Skeletal muscle cell (primary cell): Measurements from ENCODE around the gene FHIT.
A peak's percentile ranks its signal among the peaks of the same experiment; 100 is the strongest.

Experiments used
- DNase-seq: peaks from one replicate; pipeline ENCODE4 v3.0.0-alpha.2; 2010; ENCODE audit warnings: low read depth
- H3K4me3 ChIP-seq: 2 replicates; pipeline ENCODE4 v1.5.1; 2011; ENCODE audit warnings: low read depth, mild to moderate bottlenecking, control low read depth, low read length, moderate library complexity

The FHIT gene

DNA sequence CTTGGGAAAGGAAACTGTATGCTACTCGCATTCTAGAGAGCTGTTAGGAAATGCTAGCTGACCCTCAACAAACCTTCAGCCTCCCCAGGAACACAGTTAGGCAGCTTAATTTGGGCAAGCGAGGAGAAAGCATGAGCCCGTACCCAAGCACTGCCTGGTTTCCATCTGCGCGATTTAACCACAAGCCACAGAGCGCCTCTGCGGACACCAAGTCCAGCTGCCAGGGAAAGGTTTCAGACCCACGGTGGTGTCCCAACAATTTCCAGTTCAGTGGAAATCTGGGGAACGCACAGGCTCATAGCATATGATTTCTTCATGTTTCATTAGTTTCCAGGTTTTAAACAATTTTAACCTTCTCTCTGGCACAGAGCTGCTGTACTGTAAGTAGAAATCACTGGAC, 617.6 kb downstream of the FHIT start:
- no peak for DNase-seq
- H3K4me3 ChIP-seq, result no peak overlapping the region

- no peak overlapping the region for H3K4me3 ChIP-seq
- no peak for DNase-seq
Observed at GRCh38 chr3:60631509-60631908, 619.7 kb downstream of the FHIT start.

DNA sequence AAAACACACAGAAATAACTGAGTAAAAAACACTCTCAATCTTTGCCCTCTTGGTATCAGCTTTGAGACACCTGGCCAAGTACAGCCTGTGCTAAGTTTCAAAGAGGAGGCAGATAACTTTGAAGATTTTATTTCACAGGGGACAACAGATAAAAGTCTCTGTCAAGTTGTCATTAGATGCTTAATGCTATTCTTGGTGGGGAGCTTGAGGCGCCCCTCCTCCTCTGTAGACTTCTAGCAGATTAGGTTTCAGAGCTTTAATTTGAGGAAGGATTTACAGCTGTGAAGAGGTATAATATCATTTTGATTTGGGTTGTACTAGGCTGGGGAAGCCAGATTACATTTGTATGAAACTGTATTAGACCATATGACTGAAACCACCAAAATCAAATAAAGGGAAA, 620.3 kb downstream of the FHIT start:
- no peak overlapping the region for H3K4me3 ChIP-seq
- DNase-seq, result no peak

DNA sequence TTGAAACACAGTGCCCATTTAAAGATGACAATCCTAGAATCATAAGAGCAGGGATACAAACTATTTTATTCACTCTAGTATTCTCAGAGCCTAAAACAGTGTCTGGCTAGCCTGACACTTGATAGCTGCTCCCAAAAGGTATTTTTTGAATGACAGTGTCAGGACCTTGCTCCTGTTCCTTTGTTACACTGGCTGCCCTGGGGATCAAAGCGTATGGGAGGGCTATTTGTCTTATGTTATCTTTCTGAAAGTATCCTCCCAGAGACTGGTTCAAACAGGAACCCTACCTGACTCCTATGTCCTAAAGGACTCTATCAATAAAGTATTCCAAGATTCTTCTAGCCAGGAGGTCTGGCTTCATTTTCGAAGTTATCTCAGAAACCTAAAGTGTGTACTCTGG, 621.4 kb downstream of the FHIT start:
- DNase-seq, result no peak
- no peak overlapping the region for H3K4me3 ChIP-seq

DNA sequence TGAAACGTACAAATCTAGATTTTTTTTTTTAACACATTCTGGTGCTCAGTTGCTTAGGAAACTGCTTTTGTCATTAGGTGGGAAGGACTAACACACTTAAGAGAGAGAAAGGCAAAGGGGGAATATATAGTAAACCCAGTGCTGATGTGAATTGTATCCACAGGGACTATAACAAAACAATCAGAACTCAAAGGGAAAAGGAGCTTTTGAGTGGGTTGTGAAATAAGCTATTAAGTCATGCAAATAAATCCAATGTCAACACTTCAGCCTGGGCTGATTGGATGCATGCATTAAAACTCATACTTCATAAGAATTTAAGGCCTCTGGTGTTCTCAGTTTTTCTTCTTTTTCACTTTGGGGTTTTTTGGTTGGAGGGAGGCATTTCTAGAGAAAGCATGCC, 628.9 kb downstream of the FHIT start:
- no peak overlapping the region for H3K4me3 ChIP-seq

GRCh38 chr3:60617188-60617587, 634.1 kb downstream of the FHIT start:
- DNase-seq, result no peak
- H3K4me3 ChIP-seq, result no peak overlapping the region

More for the DNA sequence above, 628.9 kb downstream of the FHIT start:
- DNase-seq, result peak; percentile 53

DNA sequence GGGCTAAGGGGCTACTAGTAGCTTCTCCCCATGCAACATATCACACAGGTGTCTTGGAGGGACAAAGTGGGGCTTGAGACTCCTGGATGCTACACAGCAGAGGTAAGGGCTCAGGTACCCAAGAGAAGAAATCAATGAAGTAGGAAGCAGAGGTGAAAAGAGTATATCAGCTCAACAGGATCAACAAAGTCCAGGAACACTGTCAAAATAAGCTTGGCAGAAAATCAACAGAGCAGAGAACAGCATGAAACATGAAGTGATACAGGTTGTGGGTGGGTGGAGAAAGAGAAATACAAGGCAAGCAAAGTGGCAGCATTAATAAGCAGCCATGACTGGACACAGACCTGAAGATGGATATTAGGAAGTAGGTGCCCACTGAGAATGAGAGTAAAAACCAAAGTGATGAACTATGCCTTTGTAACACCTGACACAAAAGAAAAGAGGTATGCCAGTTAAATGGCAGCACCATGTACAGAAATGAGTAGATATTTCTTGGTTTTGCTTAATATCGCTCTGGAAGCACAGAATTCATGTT, 637.4 kb downstream of the FHIT start:
- no peak for DNase-seq
- H3K4me3 ChIP-seq, result no peak overlapping the region

DNA sequence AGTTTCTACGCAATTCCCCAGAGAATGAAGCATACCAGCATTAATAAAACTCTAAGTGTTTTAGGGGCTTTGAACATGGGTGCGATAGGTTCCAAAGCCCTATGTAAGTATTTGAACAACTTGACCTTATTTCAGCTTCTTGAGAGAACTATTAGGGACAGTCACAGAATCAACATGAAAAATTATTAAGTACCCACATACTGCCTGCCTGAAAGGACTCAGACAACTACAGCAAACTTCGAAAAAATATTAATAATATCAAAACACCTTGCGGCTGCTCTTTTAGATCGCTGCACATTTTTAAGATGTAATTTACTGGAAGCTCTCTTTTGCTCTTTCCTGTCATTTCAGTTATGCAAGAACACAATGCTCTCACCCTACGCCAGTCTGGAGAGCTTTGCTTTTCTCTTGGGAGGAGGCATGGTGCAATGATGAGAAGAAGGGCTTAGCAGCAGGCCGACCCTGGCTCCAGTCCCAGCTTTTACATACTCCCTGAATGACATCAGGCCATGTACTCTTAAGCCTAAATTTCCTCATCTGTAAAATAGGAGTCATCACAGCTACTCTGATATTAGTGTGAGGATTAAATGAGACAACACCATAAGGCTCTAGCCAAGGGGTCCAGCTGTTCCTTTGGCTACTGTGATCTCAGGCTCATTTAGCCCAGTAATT, 640.7 kb downstream of the FHIT start:
- DNase-seq, result peak; percentile 98
- no peak overlapping the region for H3K4me3 ChIP-seq

- no peak for DNase-seq
- H3K4me3 ChIP-seq, result no peak overlapping the region
Observed at GRCh38 chr3:60609446-60609845, 641.8 kb downstream of the FHIT start.

DNA sequence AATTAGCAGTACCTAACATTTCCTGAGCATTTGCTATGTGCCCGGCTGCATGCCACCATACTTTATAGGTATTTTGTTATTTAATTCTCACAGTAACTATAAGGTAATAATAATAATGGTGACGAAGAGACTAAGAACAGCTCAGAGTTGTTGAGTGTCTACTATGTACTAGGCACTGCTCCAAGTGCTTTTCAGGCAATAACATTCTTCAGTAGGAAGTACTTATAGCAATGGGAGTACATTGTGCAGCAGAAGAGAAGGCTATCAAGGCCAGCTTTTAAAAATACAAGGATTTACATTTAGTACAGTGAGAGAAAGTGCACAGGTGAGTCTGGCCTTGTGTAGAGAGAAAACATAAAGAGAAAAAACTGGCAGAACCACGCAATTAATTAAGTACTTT, 647.4 kb downstream of the FHIT start:
- DNase-seq, result no peak

GRCh38 chr3:60600848-60601247, 650.4 kb downstream of the FHIT start:
- no peak for DNase-seq
- no peak overlapping the region for H3K4me3 ChIP-seq

More for the DNA sequence above, 647.4 kb downstream of the FHIT start:
- H3K4me3 ChIP-seq, result no peak overlapping the region

GRCh38 chr3:60599586-60599985, 651.7 kb downstream of the FHIT start:
- H3K4me3 ChIP-seq, result no peak overlapping the region
- no peak for DNase-seq

DNA sequence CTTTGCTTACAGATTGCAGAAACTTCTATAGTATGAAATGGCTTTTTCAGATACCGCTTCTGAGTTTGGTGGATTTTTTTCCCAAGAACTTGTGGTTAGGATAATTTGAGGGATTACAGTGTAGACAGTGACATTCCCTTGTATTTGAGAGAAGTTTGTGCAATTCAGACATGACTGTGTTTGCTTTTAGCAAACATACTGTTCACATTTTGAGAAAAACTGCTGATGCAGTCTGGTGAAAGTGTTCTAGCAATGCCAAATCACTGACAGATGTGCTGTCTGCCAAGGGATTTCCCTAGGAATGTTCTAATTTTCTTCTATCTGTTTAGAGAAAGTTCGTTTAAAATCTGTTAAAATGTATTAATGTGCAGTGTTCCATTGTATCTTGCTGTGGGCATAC, 652.6 kb downstream of the FHIT start:
- no peak overlapping the region for H3K4me3 ChIP-seq
- DNase-seq, result peak; percentile 78

GRCh38 chr3:60594025-60594424, 657.2 kb downstream of the FHIT start:
- H3K4me3 ChIP-seq, result no peak overlapping the region
- DNase-seq, result peak; percentile 91

GRCh38 chr3:60591267-60591666, 660.0 kb downstream of the FHIT start:
- DNase-seq, result no peak
- H3K4me3 ChIP-seq, result no peak overlapping the region

DNA sequence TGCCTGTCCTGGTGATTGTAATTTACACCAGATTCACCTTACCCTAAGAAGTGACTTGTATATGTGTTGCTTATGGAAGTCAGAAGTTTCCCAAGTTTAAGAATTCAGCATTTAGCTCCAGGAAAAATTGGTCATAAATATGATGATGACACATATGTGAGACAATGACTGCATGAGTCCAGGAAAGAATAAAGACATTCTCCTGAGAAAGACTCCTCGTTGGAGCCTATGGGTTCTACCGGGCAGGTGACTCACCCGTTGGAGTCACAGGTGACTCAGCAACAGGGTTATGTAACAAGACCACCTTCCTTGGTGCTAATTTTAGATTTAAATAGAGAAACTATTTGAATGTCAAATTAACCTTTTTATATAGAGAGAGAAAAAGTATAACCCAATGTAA, 662.4 kb downstream of the FHIT start:
- no peak overlapping the region for H3K4me3 ChIP-seq
- DNase-seq, result peak; percentile 57

DNA sequence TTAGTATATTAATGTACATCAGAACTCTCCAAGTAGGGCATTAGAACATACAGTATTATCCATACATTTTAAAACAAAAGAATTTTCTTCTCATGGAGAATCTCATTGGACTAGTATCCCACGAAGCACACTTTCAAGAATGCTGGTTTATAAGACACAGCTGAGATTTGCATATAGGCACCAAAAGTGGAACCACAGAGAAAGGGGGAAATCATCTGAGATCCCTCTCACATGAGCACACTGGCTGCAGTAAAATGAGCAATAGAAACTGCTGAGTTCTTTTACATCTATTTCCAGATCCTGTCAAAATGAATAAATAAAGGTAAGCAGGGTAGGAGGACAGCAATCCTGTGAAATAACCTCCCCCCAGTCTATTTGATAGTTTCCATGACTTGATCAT, 665.3 kb downstream of the FHIT start:
- DNase-seq, result no peak
- no peak overlapping the region for H3K4me3 ChIP-seq

GRCh38 chr3:60584250-60584649, 667.0 kb downstream of the FHIT start:
- DNase-seq, result no peak
- no peak overlapping the region for H3K4me3 ChIP-seq

- no peak for DNase-seq
- H3K4me3 ChIP-seq, result no peak overlapping the region
Observed at GRCh38 chr3:60582288-60582687, 669.0 kb downstream of the FHIT start.

DNA sequence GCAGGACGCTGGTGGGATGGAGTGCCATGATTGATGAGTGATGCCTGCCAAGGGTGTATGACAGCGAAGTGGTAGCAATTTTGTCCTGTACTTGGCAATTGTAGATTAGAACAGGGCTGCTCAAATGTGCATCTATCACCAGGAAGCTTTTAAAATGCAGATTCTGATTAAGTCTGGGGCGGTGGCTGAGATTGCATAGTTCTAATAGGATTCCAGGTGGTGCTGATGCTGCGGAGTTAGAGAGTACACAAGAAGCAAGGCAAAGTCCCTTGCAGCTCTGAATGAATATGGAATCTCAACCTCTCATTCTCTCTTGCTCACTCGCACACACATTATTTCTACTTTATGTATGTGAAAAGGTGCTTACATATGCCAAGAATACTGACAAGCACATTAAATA, 670.4 kb downstream of the FHIT start:
- DNase-seq, result no peak
- no peak overlapping the region for H3K4me3 ChIP-seq

GRCh38 chr3:60579734-60580133, 671.5 kb downstream of the FHIT start:
- DNase-seq, result peak; percentile 88
- no peak overlapping the region for H3K4me3 ChIP-seq

DNA sequence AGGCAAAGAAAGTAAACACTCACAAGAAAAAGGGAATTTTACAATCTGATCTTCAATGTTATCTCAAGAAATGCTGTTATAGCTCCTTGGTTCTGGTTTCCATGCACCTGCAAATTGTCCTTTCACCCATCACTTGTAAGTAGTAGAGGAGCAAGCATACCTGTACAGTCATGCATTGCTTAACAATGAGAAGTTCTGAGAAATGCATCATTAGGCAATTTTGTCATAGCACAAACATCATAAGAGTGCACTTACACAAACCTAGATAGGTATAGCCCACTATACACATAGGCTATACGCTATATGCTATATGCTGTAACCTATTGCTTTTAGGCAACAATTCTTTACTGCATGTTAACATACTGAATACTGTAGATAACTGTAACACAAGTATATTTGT, 672.3 kb downstream of the FHIT start:
- no peak overlapping the region for H3K4me3 ChIP-seq
- no peak for DNase-seq
